Measurements from ENCODE around the gene CITED2. TPM values are rescaled to one million over a fixed set of nuclear protein-coding genes. Genes with fewer than 3 reads are reported as not detected.

The CITED2 gene
- total and polyA plus RNA-seq, 2 of the 8 experiments (the other 6 are each of a cell fraction or from before 2014, with no cell fraction given), result 89.1 to 115 TPM

DNA sequence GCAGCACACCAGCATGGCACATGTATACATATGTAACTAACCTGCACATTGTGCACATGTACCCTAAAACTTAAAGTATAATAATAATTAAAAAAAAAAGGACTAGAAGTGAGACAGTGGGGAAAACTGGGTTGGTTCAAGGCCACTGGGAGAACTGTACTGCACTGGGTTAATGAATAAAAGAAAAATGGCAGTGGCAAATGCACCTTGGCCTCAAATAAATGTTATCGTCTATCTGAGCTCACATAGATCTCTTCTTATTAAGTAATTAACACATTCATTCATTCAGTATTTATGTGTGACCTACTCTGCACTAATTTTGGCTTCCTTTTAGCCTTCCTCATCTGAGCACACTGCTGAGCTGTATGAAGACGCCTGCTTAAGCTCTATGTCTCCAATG is 17.5 kb downstream of the CITED2 start:
- no peak overlapping the region for H3K14ac ChIP-seq (ENCODE audit: insufficient read length)
- no peak overlapping the region for H3K56ac ChIP-seq (replicated peaks; ENCODE audit: insufficient read length, low read depth, low read length)
- POLR2A ChIA-PET (ENCODE audit: partially characterized antibody), result no interaction called here
- H2BK12ac ChIP-seq (ENCODE audit: low read depth, low read length), result no peak overlapping the region
- no peaks in the 10 kb centered on the region for H4K20me1 ChIP-seq (replicated peaks in 1 of 2; ENCODE audit: control insufficient read depth in 1 of 2, insufficient read depth in 2 of 2, low read length in 2 of 2)
- H3K9me3 ChIP-seq (ENCODE audit: insufficient read depth in 2 of 2, low read depth in 1 of 2, low read length in 1 of 2), result no peaks in the 10 kb centered on the region
- no peaks in the 10 kb centered on the region for H3K79me2 ChIP-seq (ENCODE audit: control insufficient read depth in 1 of 2, insufficient read depth in 2 of 2, low read length in 2 of 2)
- CTCF ChIA-PET (ENCODE audit: partially characterized antibody), result interaction anchor here (0.7 to 1.8 kb wide), 3 partner anchors 11 to 137 kb away, joined by 3 to 13 read pairs (median 4); no protein-coding TSS in a partner anchor
- H2AK5ac ChIP-seq (ENCODE audit: low read depth, low read length), result no peak overlapping the region
- no peak overlapping the region for H4K5ac ChIP-seq (ENCODE audit: insufficient read length, low read depth, low read length)
- no peak overlapping the region for H3K18ac ChIP-seq (ENCODE audit: extremely low read depth, low read length)
- H4K91ac ChIP-seq (replicated peaks; ENCODE audit: insufficient read length, low read length), result no peak overlapping the region
- WGBS, 2 experiments (ENCODE audit: extremely low coverage in 1 of 2, insufficient coverage in 1 of 2, insufficient read length in 1 of 2, insufficient replicate concordance in 2 of 2, low coverage in 1 of 2, low lambda C conversion rate in 2 of 2, missing lambda C conversion rate in 1 of 2), result 87% methylated on average over 2 of the region's 2 CpGs; no CpG with 5 or more reads in 1 of the 2 experiments
- no peak for FAIRE-seq
- H2BK120ac ChIP-seq (replicated peaks; ENCODE audit: low read depth, low read length), result no peak overlapping the region
- no peaks in the 10 kb centered on the region for H3K4me1 ChIP-seq (replicated peaks in 1 of 4; ENCODE audit: control insufficient read depth in 3 of 4, insufficient read depth in 4 of 4, low read length in 3 of 4)
- TF ChIP-seq POLR2AphosphoS5 (IDR thresholded peaks at IDR 0.05; ENCODE audit: low read depth, low read length) (no peak), ZNF274 (IDR thresholded peaks at IDR 0.05; ENCODE audit: borderline replicate concordance, extremely low read depth, low read length) (no peak)
- no peak overlapping the region for H3K23ac ChIP-seq (ENCODE audit: insufficient read length)
- no peak overlapping the region for H2BK15ac ChIP-seq (ENCODE audit: low read length)
- H3K4me2 ChIP-seq (ENCODE audit: insufficient read depth in 1 of 2, low read depth in 2 of 2, low read length in 2 of 2), result no peak overlapping the region
- H2BK5ac ChIP-seq (ENCODE audit: low read depth, low read length), result no peak overlapping the region
- H2AFZ ChIP-seq (ENCODE audit: low read length), result no peak overlapping the region
- no peak overlapping the region for H2BK20ac ChIP-seq (ENCODE audit: low read length)
- H3K27ac ChIP-seq (ENCODE audit: low read depth, low read length), result no peak overlapping the region
- H3K4ac ChIP-seq (replicated peaks; ENCODE audit: insufficient read length, low read depth, low read length), result no peak overlapping the region
- no peak for DNase-seq (ENCODE audit: low read depth in 1 of 2, low spot score in 2 of 2)
- H3K23me2 ChIP-seq (ENCODE audit: low read depth, low read length), result no peaks in the 10 kb centered on the region
- no peak overlapping the region for H3K4me3 ChIP-seq (ENCODE audit: extremely low read depth in 1 of 4, insufficient read depth in 2 of 4, low read depth in 3 of 4, low read length in 4 of 4)
- no peak overlapping the region for H3K9ac ChIP-seq (replicated peaks in 1 of 4; ENCODE audit: extremely low read depth in 1 of 4, low read depth in 3 of 4, low read length in 3 of 4)
- no peak overlapping the region for H4K8ac ChIP-seq (ENCODE audit: extremely low read depth, insufficient read depth, low read length)
- H3K27me3 ChIP-seq (replicated peaks in 1 of 4; ENCODE audit: control insufficient read depth in 3 of 4, extremely low read depth in 1 of 4, insufficient read depth in 3 of 4, low read length in 3 of 4), result no peaks in the 10 kb centered on the region
- no peaks in the 10 kb centered on the region for H3K79me1 ChIP-seq (ENCODE audit: low read depth, low read length)
- no peaks in the 10 kb centered on the region for H3K36me3 ChIP-seq (ENCODE audit: control insufficient read depth in 2 of 4, insufficient read depth in 4 of 4, low read length in 3 of 4)
